HepG2 (cell line): Measurements from ENCODE around the gene CCL16. TPM values are rescaled to one million over a fixed set of nuclear protein-coding genes. Genes with fewer than 3 reads are reported as not detected.
A peak's percentile ranks its signal among the peaks of the same experiment; 100 is the strongest.

ENCODE experiments used
- HNF4A ChIP-seq: sonication (generic); formaldehyde crosslinking; IDR thresholded peaks from 2 replicates; pipeline ENCODE4 v1.4.0; 2020; ENCODE audit warnings: missing genetic modification reagents
- KLF13 ChIP-seq: sonication (generic); formaldehyde crosslinking; IDR thresholded peaks from 2 replicates; pipeline ENCODE4 v1.4.0; 2020; ENCODE audit warnings: mild to moderate bottlenecking, missing genetic modification reagents
- LCORL ChIP-seq, 2 experiments: fragments of 450-650 bp in 1 of 2; sonication (generic) in 1 of 2; formaldehyde crosslinking in 1 of 2; IDR thresholded peaks; 2 replicates each; pipeline versions ENCODE4 v1.5.0 to v1.6.1; 2017 to 2020; ENCODE audit warnings: antibody characterized with exemption in 1 of 2, missing genetic modification reagents in 1 of 2
- MAFK ChIP-seq, 2 experiments: IDR thresholded peaks in 1 of 2; conservative IDR thresholded peaks in 1 of 2; 2 replicates each; pipeline ENCODE4 v1.6.1; 2011; ENCODE audit warnings: improper control_type of control experiment in 2 of 2, low read length in 2 of 2
- MED8 ChIP-seq: sonication (generic); formaldehyde crosslinking; IDR thresholded peaks from 2 replicates; pipeline ENCODE4 v1.8.1; 2023; ENCODE audit warnings: mild to moderate bottlenecking, missing genetic modification reagents; ENCODE audit not compliant: insufficient replicate concordance
- NFE2 ChIP-seq: sonication (generic); formaldehyde crosslinking; IDR thresholded peaks from 2 replicates; pipeline ENCODE4 v1.4.0; 2020; ENCODE audit warnings: missing genetic modification reagents
- PCBP2 ChIP-seq: fragments of 200-400 bp; formaldehyde crosslinking; optimal IDR thresholded peaks from 2 replicates; pipeline ENCODE3; 2018; ENCODE audit warnings: low read length, low read depth; ENCODE audit not compliant: poor library complexity, severe bottlenecking
- REXO4 ChIP-seq: sonication (generic); formaldehyde crosslinking; IDR thresholded peaks from 2 replicates; pipeline ENCODE4 v1.8.0; 2022; ENCODE audit warnings: missing genetic modification reagents, mild to moderate bottlenecking, borderline replicate concordance
- RFX1 ChIP-seq: fragments of 450-650 bp; IDR thresholded peaks from 2 replicates; pipeline ENCODE4 v1.6.1; 2017
- RFXAP ChIP-seq: sonication (generic); formaldehyde crosslinking; IDR thresholded peaks from 2 replicates; pipeline ENCODE4 v1.4.0; 2020; ENCODE audit warnings: missing genetic modification reagents, borderline replicate concordance
- SKI ChIP-seq: fragments of 450-650 bp; IDR thresholded peaks from one replicate; pipeline ENCODE4 v1.6.1; 2018; ENCODE audit warnings: mild to moderate bottlenecking; ENCODE audit not compliant: partially characterized antibody
- TAF1 ChIP-seq: sonication (generic); formaldehyde crosslinking; IDR thresholded peaks from 2 replicates; pipeline ENCODE4 v1.4.0; 2020; ENCODE audit warnings: missing genetic modification reagents
- ZBTB7B ChIP-seq: sonication (generic); formaldehyde crosslinking; IDR thresholded peaks from 2 replicates; pipeline ENCODE4 v1.4.0; 2020; ENCODE audit warnings: missing genetic modification reagents
- ZNF180 ChIP-seq: sonication (generic); formaldehyde crosslinking; IDR thresholded peaks from 2 replicates; pipeline ENCODE4 v1.4.0; 2020; ENCODE audit warnings: low read depth, missing genetic modification reagents, borderline replicate concordance
- ZNF776 ChIP-seq: sonication (generic); formaldehyde crosslinking; IDR thresholded peaks from 2 replicates; pipeline ENCODE4 v1.4.0; 2020; ENCODE audit warnings: mild to moderate bottlenecking, missing genetic modification reagents
- polyA plus RNA-seq, 8 experiments: library from polyadenylated mRNA; depleted of rRNA in 3 of 8; stranded (reverse) in 7 of 8; unstranded in 1 of 8; fragments of >200 nt; fragmentation: Illumina TruSeq in 4 of 8; extraction: Trizol in 4 of 8; gene quantifications; 2 replicates each; pipeline versions ENCODE4 v1.2.1 to v1.2.3, GENCODE V29; 2011 to 2016; ENCODE audit warnings: low read depth in 4 of 8, missing spikeins in 1 of 8, mixed read lengths in 1 of 8; ENCODE audit not compliant: insufficient read depth in 1 of 8
- total RNA-seq, 5 experiments: library from RNA; depleted of rRNA; stranded (reverse); fragments of >200 nt; fragmentation: Illumina TruSeq; extraction: Trizol; gene quantifications; 2 replicates each; pipeline ENCODE4 v1.2.3, GENCODE V29; 2016; ENCODE audit warnings: low read depth in 1 of 5
- TF ChIP-seq, protein P1 (sequence below): sonication (generic); formaldehyde crosslinking; IDR thresholded peaks from 2 replicates; pipeline ENCODE4 v1.4.0; 2020; ENCODE audit warnings: missing genetic modification reagents
- TF ChIP-seq, protein P2 (sequence below): sonication (generic); formaldehyde crosslinking; IDR thresholded peaks from 2 replicates; pipeline ENCODE4 v1.4.0; 2020; ENCODE audit warnings: missing genetic modification reagents, borderline replicate concordance
- TF ChIP-seq, protein P3 (sequence below): sonication (generic); formaldehyde crosslinking; IDR thresholded peaks from 2 replicates; pipeline ENCODE4 v1.8.0; 2022; ENCODE audit warnings: mild to moderate bottlenecking, missing genetic modification reagents, moderate library complexity

The CCL16 gene
- total and polyA plus RNA-seq, 2 of the 13 experiments (the other 11 are each of a cell fraction or from before 2014, with no cell fraction given): 2.0 to 14.7 TPM

DNA sequence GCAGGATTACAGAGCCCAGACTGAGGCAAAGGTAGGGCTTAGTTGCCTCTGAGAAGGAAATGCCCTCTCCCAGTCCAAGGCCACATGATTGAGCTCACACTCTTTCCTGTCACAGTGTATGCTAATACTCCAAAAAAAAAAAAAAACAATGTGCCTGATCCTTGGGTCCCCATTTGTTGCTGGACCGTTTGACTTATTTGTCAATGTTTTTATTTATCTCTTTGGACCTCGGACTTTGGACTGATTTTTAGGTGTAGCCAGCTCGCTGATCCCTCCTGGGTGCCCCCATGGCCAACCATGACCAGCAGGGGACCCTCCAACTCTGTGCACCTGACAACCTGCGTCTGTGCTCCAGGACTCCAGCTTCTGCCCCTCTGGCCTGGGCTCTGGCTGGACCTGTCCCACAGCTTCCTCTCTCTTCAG lies 622 bp upstream of the CCL16 start (continued):
- TF ChIP-seq, protein P1, sequence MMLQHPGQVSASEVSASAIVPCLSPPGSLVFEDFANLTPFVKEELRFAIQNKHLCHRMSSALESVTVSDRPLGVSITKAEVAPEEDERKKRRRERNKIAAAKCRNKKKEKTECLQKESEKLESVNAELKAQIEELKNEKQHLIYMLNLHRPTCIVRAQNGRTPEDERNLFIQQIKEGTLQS: no peak
- no peak for TF ChIP-seq RFX1
- no peak for TF ChIP-seq RFXAP
- TF ChIP-seq TAF1 (CRISPR knock-in tag): no peak
- TF ChIP-seq, protein P2, sequence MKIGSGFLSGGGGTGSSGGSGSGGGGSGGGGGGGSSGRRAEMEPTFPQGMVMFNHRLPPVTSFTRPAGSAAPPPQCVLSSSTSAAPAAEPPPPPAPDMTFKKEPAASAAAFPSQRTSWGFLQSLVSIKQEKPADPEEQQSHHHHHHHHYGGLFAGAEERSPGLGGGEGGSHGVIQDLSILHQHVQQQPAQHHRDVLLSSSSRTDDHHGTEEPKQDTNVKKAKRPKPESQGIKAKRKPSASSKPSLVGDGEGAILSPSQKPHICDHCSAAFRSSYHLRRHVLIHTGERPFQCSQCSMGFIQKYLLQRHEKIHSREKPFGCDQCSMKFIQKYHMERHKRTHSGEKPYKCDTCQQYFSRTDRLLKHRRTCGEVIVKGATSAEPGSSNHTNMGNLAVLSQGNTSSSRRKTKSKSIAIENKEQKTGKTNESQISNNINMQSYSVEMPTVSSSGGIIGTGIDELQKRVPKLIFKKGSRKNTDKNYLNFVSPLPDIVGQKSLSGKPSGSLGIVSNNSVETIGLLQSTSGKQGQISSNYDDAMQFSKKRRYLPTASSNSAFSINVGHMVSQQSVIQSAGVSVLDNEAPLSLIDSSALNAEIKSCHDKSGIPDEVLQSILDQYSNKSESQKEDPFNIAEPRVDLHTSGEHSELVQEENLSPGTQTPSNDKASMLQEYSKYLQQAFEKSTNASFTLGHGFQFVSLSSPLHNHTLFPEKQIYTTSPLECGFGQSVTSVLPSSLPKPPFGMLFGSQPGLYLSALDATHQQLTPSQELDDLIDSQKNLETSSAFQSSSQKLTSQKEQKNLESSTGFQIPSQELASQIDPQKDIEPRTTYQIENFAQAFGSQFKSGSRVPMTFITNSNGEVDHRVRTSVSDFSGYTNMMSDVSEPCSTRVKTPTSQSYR (CRISPR knock-in tag): no peak; the same call in 1 of the 2 replicates
- TF ChIP-seq KLF13 (CRISPR knock-in tag): no peak
- TF ChIP-seq ZNF180 (CRISPR knock-in tag): no peak
- peak; percentile 89 for TF ChIP-seq HNF4A (CRISPR knock-in tag)
- TF ChIP-seq MAFK (conservative IDR thresholded peaks at IDR 0.05 in 1 of 2, IDR thresholded peaks at IDR 0.05 in 1 of 2; ENCODE audit: low read length in 2 of 2): no peak
- TF ChIP-seq, protein P3, sequence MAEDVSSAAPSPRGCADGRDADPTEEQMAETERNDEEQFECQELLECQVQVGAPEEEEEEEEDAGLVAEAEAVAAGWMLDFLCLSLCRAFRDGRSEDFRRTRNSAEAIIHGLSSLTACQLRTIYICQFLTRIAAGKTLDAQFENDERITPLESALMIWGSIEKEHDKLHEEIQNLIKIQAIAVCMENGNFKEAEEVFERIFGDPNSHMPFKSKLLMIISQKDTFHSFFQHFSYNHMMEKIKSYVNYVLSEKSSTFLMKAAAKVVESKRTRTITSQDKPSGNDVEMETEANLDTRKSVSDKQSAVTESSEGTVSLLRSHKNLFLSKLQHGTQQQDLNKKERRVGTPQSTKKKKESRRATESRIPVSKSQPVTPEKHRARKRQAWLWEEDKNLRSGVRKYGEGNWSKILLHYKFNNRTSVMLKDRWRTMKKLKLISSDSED: no peak
- TF ChIP-seq NFE2 (CRISPR knock-in tag): no peak
- peak; percentile 67; the same call in 1 of the 2 replicates for TF ChIP-seq LCORL (IDR thresholded peaks at IDR 0.05)
- TF ChIP-seq LCORL (CRISPR knock-in tag; IDR thresholded peaks at IDR 0.05): peak; percentile 61; the same call in 1 of the 2 replicates
- no peak for TF ChIP-seq REXO4 (CRISPR knock-in tag)
- TF ChIP-seq ZBTB7B (CRISPR knock-in tag): no peak
- TF ChIP-seq ZNF776: no peak
- TF ChIP-seq SKI: peak; percentile 76
- no peak for TF ChIP-seq PCBP2
- TF ChIP-seq MED8 (CRISPR knock-in tag): no peak
